DMS114 treated with DMSO at 0.1 percent for 48 hours (cell line): ENCODE data around the gene MVP.
"Not testable (repeated sequence)": the region's sequence is repeated elsewhere in the genome, so short reads cannot be mapped to it uniquely, and the experiment has no call there.

Experiments
- DNase-seq: peaks from one replicate; lab custom pipeline; 2025; ENCODE audit not compliant: unreplicated experiment; lab: John Stamatoyannopoulos, UW

Gene MVP

GRCh38 chr16:29868396-29869009 lies 48.2 kb downstream of the MVP start:
- DNase-seq, result no peak

DNA sequence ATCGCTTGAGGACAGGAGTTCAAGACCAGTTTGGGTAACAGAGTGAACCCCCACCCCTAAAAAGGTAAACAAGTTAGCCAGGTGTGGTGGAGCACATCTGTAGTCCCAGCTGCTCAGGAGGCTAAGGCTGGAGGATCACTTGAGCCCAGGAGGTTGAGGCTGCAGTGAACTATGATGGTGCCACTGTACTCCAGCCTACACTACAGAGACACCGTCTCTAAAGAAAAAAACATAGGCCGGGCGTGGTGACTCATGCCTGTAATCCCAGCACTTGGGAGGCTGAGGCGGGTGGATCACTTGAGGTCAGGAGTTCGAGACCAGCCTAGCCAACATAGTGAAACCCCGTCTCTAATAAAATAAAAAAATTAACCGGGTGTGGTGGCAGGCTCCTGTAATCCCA lies 48.8 kb downstream of the MVP start:
- DNase-seq, result not testable (repeated sequence)

DNA sequence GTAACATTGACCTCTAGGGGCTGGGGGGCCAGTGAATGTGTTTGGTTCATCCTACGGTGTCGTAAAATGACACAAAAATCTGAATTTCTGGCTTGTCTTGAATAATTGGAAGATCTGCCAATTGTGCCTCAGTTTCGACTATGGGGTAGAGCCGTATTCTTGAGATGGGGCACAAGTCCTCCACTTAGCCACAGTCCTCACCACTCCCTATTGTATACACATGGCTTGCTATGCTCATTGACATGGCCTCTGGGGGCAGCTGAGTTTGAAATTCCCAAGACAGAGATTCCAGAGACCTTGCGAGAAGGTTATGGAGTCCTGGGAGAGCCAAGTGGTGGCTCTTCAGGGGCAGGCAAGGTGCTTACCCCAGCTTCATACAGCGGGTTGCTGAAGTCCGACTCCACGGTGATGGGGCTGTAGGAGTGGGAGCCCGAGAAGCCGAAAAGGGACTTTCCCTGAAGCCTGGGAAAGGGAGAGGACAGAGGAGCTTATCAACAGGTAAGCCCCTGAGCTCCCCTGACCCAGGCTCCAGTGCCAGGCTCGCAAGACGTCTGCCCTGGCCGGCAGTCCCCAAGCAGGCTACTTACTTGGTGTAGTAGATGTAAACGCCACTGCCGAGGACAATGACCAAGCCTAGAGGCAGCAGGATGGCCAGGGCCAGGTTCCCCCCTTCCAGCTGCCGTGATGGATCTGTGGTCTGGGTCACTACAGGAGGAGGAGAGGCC lies 51.7 kb downstream of the MVP start:
- no peak for DNase-seq

- DNase-seq, result no peak
Measured at GRCh38 chr16:29873319-29873718, 53.1 kb downstream of the MVP start.

DNA sequence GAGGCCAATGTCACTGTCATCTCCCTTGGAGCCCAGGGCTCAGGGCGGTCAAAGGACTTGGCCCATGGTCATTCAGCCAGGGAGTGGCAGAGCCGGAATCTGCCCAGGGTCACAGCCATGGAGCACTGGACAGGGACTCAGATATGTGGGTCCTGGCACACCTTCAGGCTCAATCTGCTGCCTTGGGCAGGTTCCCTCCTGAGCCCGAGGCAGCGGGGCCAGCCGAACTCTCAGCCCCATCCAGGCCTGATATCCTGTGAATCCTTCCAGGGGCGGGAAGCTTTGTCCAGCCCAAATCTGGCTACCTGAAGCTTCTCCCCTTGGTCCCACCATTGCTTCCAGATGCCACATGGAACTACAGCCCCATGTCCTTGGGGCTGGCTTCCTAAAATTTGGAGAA lies 54.9 kb downstream of the MVP start:
- no peak for DNase-seq

GRCh38 chr16:29876217-29876593 lies 55.9 kb downstream of the MVP start:
- no peak for DNase-seq

DNA sequence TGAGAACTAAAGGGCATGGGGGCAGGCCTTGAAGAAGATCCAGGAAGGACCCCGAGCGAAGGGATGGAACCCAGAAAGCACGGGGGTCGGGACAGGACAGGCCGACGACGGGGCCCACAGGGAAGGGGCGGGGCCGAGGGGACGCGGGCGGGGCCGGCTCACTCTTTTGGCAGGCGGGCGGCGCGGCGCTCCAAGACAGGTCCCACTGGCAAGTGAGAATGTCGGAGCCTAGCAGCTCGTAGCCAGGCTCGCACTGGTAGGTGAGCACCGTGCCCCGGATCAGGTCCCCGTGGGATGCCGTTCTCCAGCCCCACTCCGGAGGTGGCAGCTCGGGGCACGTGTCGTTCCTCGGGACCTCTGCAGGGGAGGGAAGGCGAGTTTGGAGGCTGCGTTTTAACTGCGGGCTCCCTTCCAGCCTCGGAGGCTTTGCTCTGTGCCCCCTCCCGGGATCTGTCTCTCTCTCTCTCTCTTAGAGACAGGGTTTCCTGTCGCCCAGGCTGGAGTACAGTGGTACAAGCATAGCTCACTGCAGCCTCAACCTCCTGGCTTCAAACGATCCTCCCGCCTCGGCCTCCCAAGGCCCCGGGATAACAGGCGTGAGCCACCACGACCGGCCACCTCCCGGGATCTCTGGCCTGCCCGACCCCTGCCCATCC lies 56.5 kb downstream of the MVP start:
- DNase-seq, result no peak

- no peak for DNase-seq
Measured at GRCh38 chr16:29877266-29877961, 57.2 kb downstream of the MVP start.

GRCh38 chr16:29878172-29878571 lies 57.9 kb downstream of the MVP start:
- DNase-seq, result no peak

DNA sequence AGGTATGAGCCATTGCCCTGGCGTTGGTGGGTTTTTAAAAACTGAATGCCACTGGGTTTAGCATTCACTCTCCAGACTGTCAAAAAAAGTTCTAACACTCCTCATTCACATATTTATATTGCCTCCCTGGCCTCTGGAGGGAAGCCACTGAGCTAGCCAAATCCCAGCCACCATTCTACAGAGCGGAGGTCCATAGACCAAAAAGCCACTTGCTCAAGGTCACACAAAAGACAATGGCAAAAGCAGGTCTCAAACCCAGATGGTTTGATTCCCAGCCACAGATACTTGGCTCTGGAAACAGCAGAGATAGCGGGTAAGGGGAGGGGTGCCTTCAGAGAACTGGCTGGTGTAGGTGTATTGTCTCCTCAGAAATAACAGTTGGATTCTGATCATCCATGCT lies 60.8 kb downstream of the MVP start:
- no peak for DNase-seq

- no peak for DNase-seq
Measured at GRCh38 chr16:29883987-29884386, 63.7 kb downstream of the MVP start.

- not testable (repeated sequence) for DNase-seq
Measured at GRCh38 chr16:29889372-29889771, 69.1 kb downstream of the MVP start.

DNA sequence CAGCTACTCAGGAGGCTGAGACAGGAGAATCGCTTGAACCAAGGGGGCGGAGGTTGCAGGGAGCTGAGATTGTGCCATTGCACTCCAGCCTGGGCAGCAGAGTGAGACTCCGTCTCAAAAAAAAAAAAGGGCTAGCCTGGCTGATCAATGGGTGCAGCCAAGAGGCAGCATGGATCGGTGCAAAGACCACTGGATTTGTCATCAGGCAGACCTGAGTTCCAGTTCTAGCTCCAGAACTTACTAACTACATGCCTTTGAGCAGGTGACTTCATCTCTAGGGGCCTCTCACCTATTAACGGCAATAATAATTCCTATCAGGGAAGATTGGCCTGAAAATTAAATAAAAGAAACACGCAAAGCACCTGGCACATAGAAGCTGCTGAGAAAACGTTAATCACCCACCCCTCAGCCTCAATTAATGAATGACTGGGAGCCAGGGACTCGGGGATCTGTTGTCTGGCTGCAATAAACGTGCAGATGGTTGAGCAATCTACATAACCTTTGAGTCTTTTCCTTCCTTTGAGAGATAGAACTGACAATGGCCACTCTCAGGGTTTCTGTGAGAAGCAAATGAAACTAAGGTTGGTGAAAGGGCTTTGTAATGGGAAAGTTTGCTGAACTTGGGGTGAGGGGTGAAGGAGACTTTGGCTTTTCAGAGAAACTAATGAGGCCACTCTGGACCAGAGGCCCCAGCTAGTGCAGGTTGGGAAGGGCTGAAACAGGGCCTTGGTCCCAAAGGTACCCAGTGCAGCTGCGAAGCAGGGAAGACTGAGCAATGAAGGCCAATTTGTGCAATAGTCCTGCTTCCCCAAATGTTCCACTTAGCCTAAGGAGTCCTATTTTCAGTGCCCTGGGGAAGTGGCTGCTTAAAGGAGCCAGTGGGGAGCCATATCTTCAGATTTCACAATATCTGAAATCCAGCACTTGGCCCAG lies 71.5 kb downstream of the MVP start:
- DNase-seq, result no peak

DNA sequence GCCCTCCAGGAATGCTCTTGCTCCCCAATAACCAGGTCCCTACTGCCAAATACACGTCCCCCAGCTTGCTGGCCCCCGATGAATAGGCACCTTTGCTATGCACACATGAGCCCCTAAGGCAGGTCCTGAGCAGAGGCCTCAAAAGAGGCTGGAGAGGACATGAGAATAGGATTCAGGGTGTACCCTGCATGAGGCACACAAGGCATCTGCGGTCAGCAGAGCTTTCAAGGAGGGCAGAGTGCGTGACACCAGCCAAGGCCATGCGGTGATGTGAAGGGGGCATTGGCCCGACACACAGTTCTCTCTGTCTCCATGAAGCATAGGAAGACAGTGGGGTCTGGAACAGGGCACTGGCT lies 72.2 kb downstream of the MVP start:
- no peak for DNase-seq

DNA sequence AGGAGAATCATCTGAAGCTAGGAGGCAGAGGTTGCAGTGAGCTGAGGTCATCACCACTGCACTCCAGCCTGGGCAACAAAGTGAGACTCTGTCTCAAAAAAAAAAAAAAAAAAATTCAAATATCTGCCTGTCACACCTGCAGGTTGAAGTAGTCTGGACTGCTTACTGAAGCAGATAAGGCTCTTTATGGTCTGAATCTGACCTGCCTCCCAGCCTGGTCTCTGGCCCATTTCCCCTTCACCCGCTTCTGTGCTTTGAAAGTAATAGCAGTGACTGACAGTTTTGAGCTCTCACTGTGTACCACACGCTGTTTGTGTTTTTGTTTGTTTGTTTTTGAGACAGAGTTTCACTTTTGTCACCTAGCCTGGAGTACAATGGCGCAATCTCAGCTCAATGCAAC lies 73.3 kb downstream of the MVP start:
- no peak for DNase-seq

- DNase-seq, result no peak
Measured at GRCh38 chr16:29894352-29894751, 74.1 kb downstream of the MVP start.

- DNase-seq, result no peak
Measured at GRCh38 chr16:29896841-29897240, 76.6 kb downstream of the MVP start.

- no peak for DNase-seq
Measured at GRCh38 chr16:29897333-29897732, 77.1 kb downstream of the MVP start.
